Activated CD8-positive, alpha-beta memory T cell treated with anti-CD3 and anti-CD28 coated beads, Interleukin-2, amount 50 U/mL, for 1 hour (primary cell): ENCODE data around the gene FIBCD1.
"Not testable (repeated sequence)": the region's sequence is repeated elsewhere in the genome, so short reads cannot be mapped to it uniquely, and the experiment has no call there.

Experiments used
- DNase-seq: peaks from one replicate; pipeline ENCODE4 v3.0.0-alpha.2; 2020; ENCODE audit errors: extremely low read depth

The FIBCD1 gene

GRCh38 chr9:130973686-130974281 is 34.7 kb upstream of the FIBCD1 start:
- no peak for DNase-seq

GRCh38 chr9:130972957-130973685 is 34.1 kb upstream of the FIBCD1 start:
- no peak for DNase-seq

- no peak for DNase-seq
Observed at GRCh38 chr9:130972277-130972956, 33.4 kb upstream of the FIBCD1 start.

- no peak for DNase-seq
Observed at GRCh38 chr9:130971294-130971849, 32.3 kb upstream of the FIBCD1 start.

GRCh38 chr9:130970855-130971254 is 31.8 kb upstream of the FIBCD1 start:
- no peak for DNase-seq

- no peak for DNase-seq
Observed at GRCh38 chr9:130970052-130970451, 31.0 kb upstream of the FIBCD1 start.

GRCh38 chr9:130965680-130966079 is 26.6 kb upstream of the FIBCD1 start:
- DNase-seq, result no peak

GRCh38 chr9:130963916-130964315 is 24.9 kb upstream of the FIBCD1 start:
- DNase-seq, result no peak

- DNase-seq, result no peak
Observed at GRCh38 chr9:130963337-130963908, 24.4 kb upstream of the FIBCD1 start.

- no peak for DNase-seq
Observed at GRCh38 chr9:130962418-130963316, 23.6 kb upstream of the FIBCD1 start.

- DNase-seq, result no peak
Observed at GRCh38 chr9:130961511-130962300, 22.7 kb upstream of the FIBCD1 start.

GRCh38 chr9:130960522-130961378 is 21.7 kb upstream of the FIBCD1 start:
- no peak for DNase-seq

GRCh38 chr9:130959809-130960334 is 20.8 kb upstream of the FIBCD1 start:
- DNase-seq, result no peak

GRCh38 chr9:130958564-130958963 is 19.5 kb upstream of the FIBCD1 start:
- DNase-seq, result not testable (repeated sequence)

- no peak for DNase-seq
Observed at GRCh38 chr9:130957451-130958203, 18.6 kb upstream of the FIBCD1 start.

GRCh38 chr9:130956636-130957450 is 17.8 kb upstream of the FIBCD1 start:
- DNase-seq, result no peak

GRCh38 chr9:130955947-130956621 is 17.0 kb upstream of the FIBCD1 start:
- DNase-seq, result no peak
